ENCODE data around the gene ZNF112. TPM values are rescaled to one million over a fixed set of nuclear protein-coding genes. Genes with fewer than 3 reads are reported as not detected.
"Not testable (repeated sequence)": the region's sequence is repeated elsewhere in the genome, so short reads cannot be mapped to it uniquely, and the experiment has no call there.

Gene ZNF112
- total RNA-seq, 1 donor: 6.5 TPM

- Histone ChIP-seq H2AFZ (ENCODE audit: low read length) (no peak overlapping the region), H3K4me3 (ENCODE audit: insufficient read depth, low read length) (no peak overlapping the region), H3K4me1 (ENCODE audit: insufficient read depth, low read length) (no peaks in the 10 kb centered on the region), H3K79me2 (ENCODE audit: insufficient read depth, low read length) (peaks cover 33% of the 10 kb centered on the region), H3K9me3 (ENCODE audit: low read depth, low read length) (no peaks in the 10 kb centered on the region), H3K27ac (ENCODE audit: low read depth, low read length) (no peak overlapping the region), H3K36me3 (ENCODE audit: insufficient read depth, low read length) (peaks cover 4% of the 10 kb centered on the region), H3K4me2 (ENCODE audit: insufficient read depth, low read length) (no peak overlapping the region), H4K20me1 (ENCODE audit: insufficient read depth, low read length) (no peaks in the 10 kb centered on the region), H3K27me3 (ENCODE audit: insufficient read depth, low read length) (no peaks in the 10 kb centered on the region)
- no peak for TF ChIP-seq CTCF (IDR thresholded peaks at IDR 0.05; ENCODE audit: extremely low read depth, low read depth, low read length)
- no peak for DNase-seq (ENCODE audit: insufficient read length, low spot score, missing footprints)
Measured at GRCh38 chr19:44344255-44344654, 12.2 kb downstream of the ZNF112 start.

- Histone ChIP-seq H3K36me3 (ENCODE audit: insufficient read depth, low read length) (peaks cover 13% of the 10 kb centered on the region), H3K9me3 (ENCODE audit: low read depth, low read length) (no peaks in the 10 kb centered on the region), H3K4me3 (ENCODE audit: insufficient read depth, low read length) (no peak overlapping the region), H3K27me3 (ENCODE audit: insufficient read depth, low read length) (no peaks in the 10 kb centered on the region), H4K20me1 (ENCODE audit: insufficient read depth, low read length) (no peaks in the 10 kb centered on the region), H3K79me2 (ENCODE audit: insufficient read depth, low read length) (peaks cover 25% of the 10 kb centered on the region), H3K27ac (ENCODE audit: low read depth, low read length) (no peak overlapping the region), H3K4me2 (ENCODE audit: insufficient read depth, low read length) (no peak overlapping the region), H2AFZ (ENCODE audit: low read length) (no peak overlapping the region), H3K4me1 (ENCODE audit: insufficient read depth, low read length) (no peaks in the 10 kb centered on the region)
- no peak for TF ChIP-seq CTCF (IDR thresholded peaks at IDR 0.05; ENCODE audit: extremely low read depth, low read depth, low read length)
- DNase-seq (ENCODE audit: insufficient read length, low spot score, missing footprints): no peak
Measured at GRCh38 chr19:44341794-44342193, 14.7 kb downstream of the ZNF112 start.

- not testable (repeated sequence) for H3K27me3 ChIP-seq (ENCODE audit: insufficient read depth, low read length); H3K27ac ChIP-seq (ENCODE audit: low read depth, low read length); H3K4me1 ChIP-seq (ENCODE audit: insufficient read depth, low read length); DNase-seq (ENCODE audit: insufficient read length, low spot score, missing footprints); H4K20me1 ChIP-seq (ENCODE audit: insufficient read depth, low read length); H3K79me2 ChIP-seq (ENCODE audit: insufficient read depth, low read length); H3K4me3 ChIP-seq (ENCODE audit: insufficient read depth, low read length); H2AFZ ChIP-seq (ENCODE audit: low read length); H3K4me2 ChIP-seq (ENCODE audit: insufficient read depth, low read length)
- Histone ChIP-seq H3K36me3 (ENCODE audit: insufficient read depth, low read length) (peaks cover 58% of the 10 kb centered on the region), H3K9me3 (ENCODE audit: low read depth, low read length) (peaks cover 15% of the 10 kb centered on the region)
Measured at GRCh38 chr19:44334639-44335038, 21.8 kb downstream of the ZNF112 start.

GRCh38 chr19:44332145-44332544, 24.3 kb downstream of the ZNF112 start:
- Histone ChIP-seq H4K20me1 (ENCODE audit: insufficient read depth, low read length) (no peaks in the 10 kb centered on the region), H3K4me1 (ENCODE audit: insufficient read depth, low read length) (no peaks in the 10 kb centered on the region), H3K36me3 (ENCODE audit: insufficient read depth, low read length) (peaks cover 69% of the 10 kb centered on the region), H3K4me2 (ENCODE audit: insufficient read depth, low read length) (no peak overlapping the region), H3K4me3 (ENCODE audit: insufficient read depth, low read length) (no peak overlapping the region), H3K27me3 (ENCODE audit: insufficient read depth, low read length) (no peaks in the 10 kb centered on the region), H2AFZ (ENCODE audit: low read length) (no peak overlapping the region), H3K79me2 (ENCODE audit: insufficient read depth, low read length) (no peaks in the 10 kb centered on the region), H3K9me3 (ENCODE audit: low read depth, low read length) (peaks cover 19% of the 10 kb centered on the region), H3K27ac (ENCODE audit: low read depth, low read length) (no peak overlapping the region)
- no peak for DNase-seq (ENCODE audit: insufficient read length, low spot score, missing footprints)
- no peak for TF ChIP-seq CTCF (IDR thresholded peaks at IDR 0.05; ENCODE audit: extremely low read depth, low read depth, low read length)
